HCT116 (cell line): Measurements from ENCODE around the gene TTC23. TPM values are rescaled to one million over a fixed set of nuclear protein-coding genes. Genes with fewer than 3 reads are reported as not detected.

Source experiments
- ATAC-seq: fragments of 200-7000 bp; cut with Tn5 transposase; 2 replicates; pipeline ENCODE4 v1.9.1; 2020; ENCODE audit warnings: mild to moderate bottlenecking, moderate library complexity
- BruUV-seq: library from RNA; stranded (reverse); fragments of 400-500 nt; replicated peaks from 2 replicates; lab custom pipeline; 2021; lab: Mats Ljungman, UMichigan
- CTCF ChIA-PET: fragments of 300-600 bp; sonication (Branson Sonifier 250); formaldehyde crosslinking; loops from one replicate; lab custom pipeline; 2021; ENCODE audit warnings: antibody characterized with exemption; lab: Charles Lee
- POLR2A ChIA-PET: fragments of 300-600, 350-600 bp; sonication (Branson Sonifier 250); formaldehyde crosslinking; loops from one replicate; lab custom pipeline; 2021; ENCODE audit warnings: antibody characterized with exemption; lab: Charles Lee
- RAD21 ChIA-PET, 2 experiments: fragments of 300-600 bp; sonication (Branson Sonifier 250); formaldehyde crosslinking; loops; one replicate each; lab custom pipeline; 2023; ENCODE audit warnings: low total read pairs in 2 of 2; ENCODE audit not compliant: uncharacterized antibody in 2 of 2, unreplicated experiment in 2 of 2, low non-redundant PET in 1 of 2; lab: Charles Lee
- DNase-seq: peaks from one replicate; pipeline ENCODE4 v3.0.0-alpha.2; 2010; ENCODE audit warnings: low read depth, low spot score
- H2AFZ ChIP-seq: fragments of 200-600 bp; shearing (Covaris generic), sonication (generic); 2 replicates; pipeline ENCODE4 v1.6.1; 2017; ENCODE audit warnings: low read depth, mixed run types, mixed read lengths, antibody characterized with exemption, low read length; ENCODE audit not compliant: poor library complexity, severe bottlenecking
- H3K27ac ChIP-seq: 2 replicates; pipeline ENCODE4 v1.5.1; 2012; ENCODE audit warnings: low read depth, low read length
- H3K27me3 ChIP-seq: fragments of 200-600 bp; sonication (generic); 2 replicates; pipeline ENCODE4 v1.6.1; 2016; ENCODE audit warnings: mixed run types, low read length, mixed read lengths; ENCODE audit not compliant: insufficient read depth
- H3K36me3 ChIP-seq, 2 experiments: fragments of 200-500 bp in 1 of 2; fragments of 200-600 bp in 1 of 2; sonication (Bioruptor generic) in 1 of 2; sonication (generic) in 1 of 2; 2 replicates each; pipeline versions ENCODE4 v1.5.1 to v1.6.1; 2014 to 2016; ENCODE audit warnings: low read length in 2 of 2, inconsistent platforms in 1 of 2, mixed read lengths in 1 of 2, mixed run types in 1 of 2; ENCODE audit not compliant: insufficient read depth in 2 of 2, control insufficient read depth in 1 of 2
- H3K4me1 ChIP-seq, 2 experiments: fragments of 200-600 bp in 1 of 2; sonication (generic) in 1 of 2; 2 replicates each; pipeline versions ENCODE4 v1.5.1 to v1.6.1; 2012 to 2017; ENCODE audit warnings: low read length in 2 of 2, inconsistent platforms in 1 of 2, mild to moderate bottlenecking in 1 of 2, mixed read lengths in 1 of 2, mixed run types in 1 of 2, moderate library complexity in 1 of 2; ENCODE audit not compliant: insufficient read depth in 2 of 2, control insufficient read depth in 1 of 2
- H3K4me2 ChIP-seq: fragments of 200-600 bp; sonication (generic); 2 replicates; pipeline ENCODE4 v1.6.1; 2017; ENCODE audit warnings: mixed run types, low read length, mixed read lengths
- H3K4me3 ChIP-seq, 2 experiments: fragments of 200-600 bp in 1 of 2; sonication (generic) in 1 of 2; replicated peaks in 1 of 2; 2 replicates each; pipeline ENCODE4 v1.5.1; 2011 to 2016; ENCODE audit warnings: low read length in 2 of 2, control low read depth in 1 of 2, low read depth in 1 of 2, mild to moderate bottlenecking in 1 of 2, mixed read lengths in 1 of 2, mixed run types in 1 of 2
- H3K79me2 ChIP-seq: fragments of 200-600 bp; sonication (generic); 2 replicates; pipeline ENCODE4 v1.6.1; 2017; ENCODE audit warnings: mild to moderate bottlenecking, mixed run types, low read length, moderate library complexity, mixed read lengths; ENCODE audit not compliant: insufficient read depth
- H3K9ac ChIP-seq: fragments of 200-600 bp; sonication (generic); 2 replicates; pipeline ENCODE4 v1.6.1; 2016; ENCODE audit warnings: low read length, mixed read lengths
- H3K9me2 ChIP-seq: fragments of 200-600 bp; sonication (generic), shearing (Covaris generic); 2 replicates; pipeline ENCODE4 v1.6.1; 2017; ENCODE audit warnings: mixed run types, mild to moderate bottlenecking, moderate library complexity; ENCODE audit not compliant: insufficient read depth
- H3K9me3 ChIP-seq, 2 experiments: fragments of 200-500 bp in 1 of 2; fragments of 200-600 bp in 1 of 2; sonication (Bioruptor generic) in 1 of 2; sonication (generic) in 1 of 2; 2 replicates each; pipeline ENCODE4 v1.6.1; 2014 to 2017; ENCODE audit warnings: low read length in 2 of 2, mixed read lengths in 2 of 2, inconsistent platforms in 1 of 2, low read depth in 1 of 2, mild to moderate bottlenecking in 1 of 2, mixed run types in 1 of 2, moderate library complexity in 1 of 2; ENCODE audit not compliant: control insufficient read depth in 1 of 2, insufficient read depth in 1 of 2
- H4K20me1 ChIP-seq: fragments of 200-600 bp; sonication (generic), shearing (Covaris generic); 2 replicates; pipeline ENCODE4 v1.6.1; 2017; ENCODE audit warnings: mixed run types, mild to moderate bottlenecking, moderate library complexity; ENCODE audit not compliant: insufficient read depth
- CBX3 ChIP-seq: IDR thresholded peaks from 2 replicates; pipeline ENCODE4 v1.6.1; 2012; ENCODE audit warnings: low read depth
- CTCF ChIP-seq, 3 experiments: fragments of 200-600 bp in 1 of 3; sonication (generic) in 1 of 3; IDR thresholded peaks in 2 of 3; conservative IDR thresholded peaks in 1 of 3; 2 replicates each; pipeline ENCODE4 v1.5.1; 2012 to 2017; ENCODE audit warnings: low read depth in 2 of 3, low read length in 2 of 3, antibody characterized with exemption in 1 of 3, borderline replicate concordance in 1 of 3, control low read depth in 1 of 3, mild to moderate bottlenecking in 1 of 3, mixed read lengths in 1 of 3, mixed run types in 1 of 3, moderate library complexity in 1 of 3; ENCODE audit not compliant: insufficient read depth in 1 of 3
- ELF1 ChIP-seq: IDR thresholded peaks from 2 replicates; pipeline ENCODE4 v1.6.1; 2012; ENCODE audit warnings: low read depth, borderline replicate concordance
- EZH2phosphoT487 ChIP-seq: fragments of 200-600 bp; IDR thresholded peaks from 2 replicates; pipeline ENCODE4 v1.6.1; 2018; ENCODE audit warnings: antibody characterized with exemption, borderline replicate concordance
- JUND ChIP-seq: IDR thresholded peaks from 2 replicates; pipeline ENCODE4 v1.6.1; 2012
- MAX ChIP-seq: IDR thresholded peaks from 2 replicates; pipeline ENCODE4 v1.6.1; 2012
- POLR2A ChIP-seq: IDR thresholded peaks from 2 replicates; pipeline ENCODE4 v1.7.0; 2011; ENCODE audit warnings: borderline replicate concordance; ENCODE audit not compliant: insufficient read depth, insufficient read length; ENCODE audit errors: extremely low read depth
- POLR2AphosphoS5 ChIP-seq: IDR thresholded peaks from 2 replicates; pipeline ENCODE4 v1.6.1; 2011; ENCODE audit warnings: mild to moderate bottlenecking, low read depth, low read length, moderate library complexity
- RAD21 ChIP-seq: IDR thresholded peaks from 2 replicates; pipeline ENCODE4 v1.6.1; 2012; ENCODE audit warnings: low read depth, mild to moderate bottlenecking
- SIN3A ChIP-seq: IDR thresholded peaks from 2 replicates; pipeline ENCODE4 v1.6.1; 2012; ENCODE audit warnings: low read depth
- SP1 ChIP-seq: IDR thresholded peaks from 2 replicates; pipeline ENCODE4 v1.6.1; 2012; ENCODE audit warnings: low read depth
- SRF ChIP-seq: IDR thresholded peaks from 2 replicates; pipeline ENCODE4 v1.6.1; 2012; ENCODE audit warnings: low read depth
- TCF7L2 ChIP-seq: IDR thresholded peaks from 2 replicates; pipeline ENCODE4 v1.7.0; 2011; ENCODE audit warnings: borderline replicate concordance, inconsistent platforms; ENCODE audit not compliant: insufficient read depth, insufficient read length; ENCODE audit errors: extremely low read depth
- YY1 ChIP-seq: IDR thresholded peaks from 2 replicates; pipeline ENCODE4 v1.6.1; 2011; ENCODE audit warnings: low read length, low read depth, moderate library complexity, mild to moderate bottlenecking; ENCODE audit not compliant: insufficient replicate concordance; ENCODE audit errors: extremely low read depth
- ZNF274 ChIP-seq: fragments of 200-500 bp; sonication (Bioruptor generic); IDR thresholded peaks from 2 replicates; pipeline ENCODE4 v1.6.1; 2014; ENCODE audit warnings: mild to moderate bottlenecking, low read depth, low read length, inconsistent platforms
- intact Hi-C: fragments of 100-400 bp; cut with micrococcal nuclease; formaldehyde crosslinking; loops from 2 replicates; pipeline ENCODE4 v1.10.0; 2022
- total RNA-seq: library from RNA; stranded (reverse); gene quantifications from one replicate; pipeline ENCODE4 v1.2.1, GENCODE V29; 2021; ENCODE audit not compliant: unreplicated experiment
- TF ChIP-seq, protein P1 (sequence below): IDR thresholded peaks from 2 replicates; pipeline ENCODE4 v1.6.1; 2011; ENCODE audit warnings: mild to moderate bottlenecking, low read length, moderate library complexity; ENCODE audit not compliant: insufficient replicate concordance; ENCODE audit errors: extremely low read depth

Gene TTC23
- total RNA-seq, 1 experiment from 2014 or later = 10.2 TPM

DNA sequence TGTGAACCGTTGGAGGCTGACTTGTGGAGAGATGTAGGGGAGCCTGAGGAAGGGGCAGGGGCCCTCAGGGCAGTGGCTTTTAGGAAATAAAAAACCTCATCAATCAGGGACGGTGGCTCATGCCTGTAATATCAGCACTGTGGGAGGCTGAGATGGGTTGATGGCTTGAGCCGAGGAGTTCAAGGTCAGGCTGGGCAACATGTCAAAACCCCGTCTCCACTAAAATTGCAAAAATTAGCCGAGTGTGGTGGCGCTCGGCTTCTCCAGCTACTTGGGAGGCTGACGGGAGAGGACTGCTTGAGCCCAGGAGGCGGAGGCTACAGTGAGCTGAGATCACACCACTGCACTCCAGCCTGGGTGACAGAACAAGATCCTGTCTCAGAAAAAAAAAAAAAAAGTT lies 7.6 kb downstream of the TTC23 start:
- Histone ChIP-seq H3K4me1 (peaks cover 0 to 9% of the 10 kb centered on the region in 2 experiments; a peak in 2 of 4 replicates), H3K9me3 (no peaks in the 10 kb centered on the region), H3K36me3 (no peaks in the 10 kb centered on the region), H2AFZ (no peak overlapping the region), H3K4me2 (no peak overlapping the region), H3K4me3 (no peak overlapping the region), H3K27ac (no peak overlapping the region), H3K9me2 (no peaks in the 10 kb centered on the region), H3K79me2 (peaks cover 2% of the 10 kb centered on the region), H3K27me3 (no peaks in the 10 kb centered on the region), H4K20me1 (no peaks in the 10 kb centered on the region), H3K9ac (no peak overlapping the region)
- DNase-seq (no peak), ATAC-seq (no peak)
- intact Hi-C loops = no loop called here
- BruUV-seq = no TSS peak
- ChIA-PET RAD21 (no interaction called here), POLR2A (no interaction called here), CTCF (no interaction called here)
- TF ChIP-seq POLR2AphosphoS5 = no peak
- no peak for TF ChIP-seq ELF1
- no peak for TF ChIP-seq SIN3A
- no peak for TF ChIP-seq TCF7L2
- no peak for TF ChIP-seq CBX3
- no peak for TF ChIP-seq RAD21
- TF ChIP-seq SP1 = no peak
- no peak for TF ChIP-seq CTCF (IDR thresholded peaks at IDR 0.05 in 2 of 3, conservative IDR thresholded peaks at IDR 0.05 in 1 of 3; ENCODE audit: borderline replicate concordance in 1 of 3, insufficient read depth in 1 of 3, low read depth in 2 of 3, low read length in 2 of 3)
- TF ChIP-seq POLR2A = no peak
- TF ChIP-seq SRF = no peak
- TF ChIP-seq YY1 = no peak
- TF ChIP-seq MAX = no peak
- no peak for TF ChIP-seq ZNF274
- TF ChIP-seq JUND = no peak
- TF ChIP-seq, protein P1, sequence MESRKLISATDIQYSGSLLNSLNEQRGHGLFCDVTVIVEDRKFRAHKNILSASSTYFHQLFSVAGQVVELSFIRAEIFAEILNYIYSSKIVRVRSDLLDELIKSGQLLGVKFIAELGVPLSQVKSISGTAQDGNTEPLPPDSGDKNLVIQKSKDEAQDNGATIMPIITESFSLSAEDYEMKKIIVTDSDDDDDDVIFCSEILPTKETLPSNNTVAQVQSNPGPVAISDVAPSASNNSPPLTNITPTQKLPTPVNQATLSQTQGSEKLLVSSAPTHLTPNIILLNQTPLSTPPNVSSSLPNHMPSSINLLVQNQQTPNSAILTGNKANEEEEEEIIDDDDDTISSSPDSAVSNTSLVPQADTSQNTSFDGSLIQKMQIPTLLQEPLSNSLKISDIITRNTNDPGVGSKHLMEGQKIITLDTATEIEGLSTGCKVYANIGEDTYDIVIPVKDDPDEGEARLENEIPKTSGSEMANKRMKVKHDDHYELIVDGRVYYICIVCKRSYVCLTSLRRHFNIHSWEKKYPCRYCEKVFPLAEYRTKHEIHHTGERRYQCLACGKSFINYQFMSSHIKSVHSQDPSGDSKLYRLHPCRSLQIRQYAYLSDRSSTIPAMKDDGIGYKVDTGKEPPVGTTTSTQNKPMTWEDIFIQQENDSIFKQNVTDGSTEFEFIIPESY = no peak
- no peak for TF ChIP-seq EZH2phosphoT487
